Dermis microvascular lymphatic vessel endothelial cell (primary cell): ENCODE data around the gene ZNF536. TPM values are rescaled to one million over a fixed set of nuclear protein-coding genes. Genes with fewer than 3 reads are reported as not detected.
"Not testable (repeated sequence)": the region's sequence is repeated elsewhere in the genome, so short reads cannot be mapped to it uniquely, and the experiment has no call there.

Source experiments
- DNase-seq, 2 donors: peaks; one replicate each; pipeline versions ENCODE4 v3.0.0 to v3.0.0-alpha.2; 2010; ENCODE audit warnings: low read depth in 2 of 2
- total RNA-seq: library from RNA; depleted of rRNA; stranded (reverse); fragments of >200 nt; gene quantifications from 2 replicates; pipeline ENCODE4 v1.2.1, GENCODE V29; 2014

ZNF536 gene
- total RNA-seq, 1 donor from 2014 or later, result not detected

DNA sequence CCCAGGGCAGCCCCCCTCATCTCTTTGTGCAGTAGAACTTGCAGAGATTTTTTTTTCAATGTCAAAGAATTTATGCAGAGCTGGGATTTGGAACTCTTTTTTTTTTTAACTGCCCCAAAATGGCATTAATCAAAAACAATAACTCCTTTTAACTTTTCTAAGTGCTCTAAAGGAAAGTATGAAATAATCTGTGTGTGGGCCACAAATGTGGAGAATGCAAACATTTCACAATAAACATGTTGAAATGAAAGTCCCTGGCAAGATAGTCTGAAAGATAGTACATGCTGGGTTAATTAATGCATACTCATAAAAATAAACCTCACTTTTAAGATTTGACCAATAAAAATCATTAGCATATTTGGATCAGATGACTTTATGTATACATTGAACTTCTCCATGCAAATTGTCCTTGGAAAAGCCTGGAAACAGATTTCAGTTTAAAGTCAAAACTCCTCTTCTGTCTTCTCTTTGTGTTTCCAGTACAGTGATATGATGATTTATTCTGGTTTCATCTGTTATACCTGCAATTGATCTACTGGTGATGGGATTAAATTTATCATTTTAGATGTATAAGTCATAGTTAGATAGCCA lies 30.5 kb upstream of the ZNF536 start:
- no peak for DNase-seq

- DNase-seq, result no peak
Observed at GRCh38 chr19:30342901-30343300, 29.3 kb upstream of the ZNF536 start.

GRCh38 chr19:30344446-30345425 lies 27.4 kb upstream of the ZNF536 start:
- no peak for DNase-seq

DNA sequence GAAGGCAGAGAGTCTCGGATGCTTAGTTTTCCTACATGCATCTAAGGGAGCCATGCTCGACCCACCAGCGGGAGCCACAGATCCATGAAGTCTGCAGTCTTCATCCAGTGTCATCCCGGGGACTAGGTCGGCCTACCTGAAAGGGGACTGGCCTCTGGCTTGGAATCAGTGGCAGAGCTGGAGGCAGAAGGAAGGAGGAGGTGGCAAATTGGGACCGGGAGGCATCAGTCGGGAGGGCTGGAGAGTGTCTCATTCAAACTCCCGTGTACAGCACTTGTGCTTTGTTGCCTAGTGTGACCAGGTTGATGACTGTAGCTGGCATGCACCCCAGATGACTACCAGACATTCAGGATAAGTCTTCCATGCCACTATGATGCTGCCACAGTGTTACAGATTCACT lies 26.5 kb upstream of the ZNF536 start:
- no peak for DNase-seq

DNA sequence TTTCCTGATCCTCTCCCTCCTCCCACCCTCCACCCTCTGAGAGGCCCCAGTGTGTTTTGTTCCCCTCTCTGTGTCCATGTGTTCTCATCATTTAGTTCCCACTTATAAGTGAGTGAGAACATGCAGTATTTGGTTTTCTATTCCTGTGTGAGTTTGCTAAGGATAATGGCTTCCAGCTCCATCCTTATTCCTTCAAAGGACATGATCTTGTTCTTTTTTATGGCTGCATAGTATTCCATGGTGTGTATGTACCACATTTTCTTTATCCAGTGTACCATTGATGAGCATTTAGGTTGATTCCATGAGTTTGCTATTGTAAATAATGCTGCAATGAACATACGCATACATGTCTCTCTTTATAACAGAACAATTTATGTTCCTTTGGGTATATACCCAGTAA lies 25.7 kb upstream of the ZNF536 start:
- not testable (repeated sequence) for DNase-seq

DNA sequence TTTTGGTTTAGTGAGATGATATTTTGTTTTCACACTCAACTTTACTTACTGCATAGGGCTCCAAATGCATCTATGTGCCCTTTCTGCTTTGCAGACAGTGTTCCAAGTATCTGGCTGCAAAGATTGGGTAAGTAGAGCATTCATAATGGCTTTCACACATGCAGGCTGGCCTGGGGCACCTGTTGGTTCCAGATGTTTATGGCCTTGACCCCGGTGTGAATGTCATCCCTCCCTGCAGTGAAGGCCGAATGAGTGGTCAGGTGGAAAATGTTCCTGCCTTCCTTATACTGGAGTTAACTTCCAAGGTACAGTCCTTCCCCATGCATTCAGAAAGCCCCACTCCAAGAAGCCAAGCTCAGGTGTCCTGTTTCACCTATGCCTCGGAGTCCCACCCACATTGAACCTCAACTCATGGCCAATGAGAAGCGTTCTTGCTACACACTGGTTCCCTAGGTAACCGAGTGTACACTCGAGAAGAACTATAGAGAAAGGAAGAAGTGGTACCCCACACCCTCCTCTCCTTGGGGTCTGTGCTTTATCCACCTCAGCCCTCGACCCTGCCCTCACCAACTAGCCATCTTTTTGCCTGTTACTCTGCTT lies 23.0 kb upstream of the ZNF536 start:
- DNase-seq, result no peak

- DNase-seq, result no peak
Observed at GRCh38 chr19:30350692-30351663, 21.2 kb upstream of the ZNF536 start.

DNA sequence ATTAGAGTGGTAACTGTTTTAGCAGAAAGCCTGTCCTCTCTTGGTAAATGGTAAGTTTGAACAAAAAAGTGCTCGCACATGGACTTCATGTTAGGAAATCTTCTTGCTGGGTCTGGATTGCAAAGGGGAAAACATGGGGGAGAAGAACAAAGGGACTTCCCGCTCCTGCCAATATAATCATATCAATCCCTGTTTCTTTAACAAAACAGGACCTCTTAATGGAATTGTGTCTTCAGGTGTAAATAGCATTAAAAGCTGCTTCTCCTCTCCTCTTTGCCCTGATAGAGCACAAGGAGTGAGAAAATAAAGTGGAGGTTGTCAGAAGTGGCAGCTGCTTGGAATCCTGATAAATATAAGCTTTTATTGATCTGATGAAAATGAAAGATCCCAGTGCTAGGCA lies 20.4 kb upstream of the ZNF536 start:
- DNase-seq, result no peak

DNA sequence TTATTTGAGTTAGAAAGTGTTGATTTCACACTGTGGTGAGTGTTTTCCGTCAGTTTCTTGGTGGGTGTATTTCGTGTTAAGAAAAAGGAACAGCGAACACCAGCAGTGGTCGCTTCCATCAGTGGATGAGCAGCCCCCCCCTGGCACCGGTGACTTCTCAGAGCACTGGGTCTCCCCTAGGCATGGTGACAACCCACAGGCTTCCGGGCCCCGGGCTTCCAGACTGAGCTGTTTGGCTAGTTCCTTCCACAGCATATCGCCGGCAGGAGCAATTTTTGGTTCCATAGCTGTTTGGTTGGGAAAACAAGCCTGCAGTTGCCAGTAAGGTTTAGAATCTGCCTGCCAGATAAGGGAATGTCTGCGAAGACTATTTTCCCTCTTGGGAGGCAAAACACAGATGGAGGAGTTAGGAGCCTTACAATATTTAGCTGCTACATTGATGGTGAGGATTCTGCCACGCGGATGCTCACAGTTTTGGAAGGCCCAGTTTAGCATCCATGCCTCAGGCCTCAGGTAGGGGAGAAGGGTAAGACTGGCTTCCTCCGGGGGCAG lies 18.7 kb upstream of the ZNF536 start:
- no peak for DNase-seq

GRCh38 chr19:30355586-30355985 lies 16.6 kb upstream of the ZNF536 start:
- no peak for DNase-seq

GRCh38 chr19:30356951-30357579 lies 15.1 kb upstream of the ZNF536 start:
- DNase-seq, result no peak

- no peak for DNase-seq
Observed at GRCh38 chr19:30357580-30357954, 14.6 kb upstream of the ZNF536 start.

- DNase-seq, result no peak
Observed at GRCh38 chr19:30358319-30358718, 13.9 kb upstream of the ZNF536 start.

DNA sequence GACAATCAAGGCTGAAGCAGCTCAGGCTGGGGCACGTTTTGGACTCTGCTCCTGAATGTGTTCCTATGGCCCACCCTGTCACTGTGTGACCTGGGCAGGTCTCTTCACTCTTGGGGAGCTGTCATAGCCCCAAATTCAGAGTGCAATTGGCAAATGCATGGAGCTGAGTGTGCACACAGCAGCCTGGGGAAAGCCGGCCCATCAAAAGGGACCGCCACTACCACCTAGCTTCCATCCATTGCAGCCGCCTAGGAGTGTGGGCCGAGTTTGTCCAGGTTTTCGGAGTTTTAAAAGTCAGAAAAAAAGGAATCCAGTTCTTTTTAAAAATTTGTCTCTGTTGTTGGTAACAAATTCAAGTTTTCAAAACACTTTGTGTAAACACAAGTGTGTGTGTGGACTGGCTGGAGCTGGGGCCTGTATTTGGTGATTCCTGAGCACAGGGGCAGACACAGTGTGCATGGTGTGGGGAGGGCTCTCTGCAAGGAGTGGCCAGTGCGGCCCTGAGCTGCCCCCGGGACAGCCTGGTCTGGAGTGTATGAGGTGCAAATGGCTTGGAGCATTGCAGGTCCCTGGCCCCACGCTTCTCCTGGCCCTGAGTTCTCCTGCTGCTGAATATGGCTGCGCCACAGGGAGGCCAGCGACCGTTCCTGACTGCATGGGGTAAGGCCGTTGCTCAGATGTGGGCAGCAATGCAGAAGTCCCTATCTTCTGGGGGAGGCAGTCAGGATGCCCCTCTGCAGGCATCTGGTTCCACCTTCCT lies 13.2 kb upstream of the ZNF536 start:
- no peak for DNase-seq

DNA sequence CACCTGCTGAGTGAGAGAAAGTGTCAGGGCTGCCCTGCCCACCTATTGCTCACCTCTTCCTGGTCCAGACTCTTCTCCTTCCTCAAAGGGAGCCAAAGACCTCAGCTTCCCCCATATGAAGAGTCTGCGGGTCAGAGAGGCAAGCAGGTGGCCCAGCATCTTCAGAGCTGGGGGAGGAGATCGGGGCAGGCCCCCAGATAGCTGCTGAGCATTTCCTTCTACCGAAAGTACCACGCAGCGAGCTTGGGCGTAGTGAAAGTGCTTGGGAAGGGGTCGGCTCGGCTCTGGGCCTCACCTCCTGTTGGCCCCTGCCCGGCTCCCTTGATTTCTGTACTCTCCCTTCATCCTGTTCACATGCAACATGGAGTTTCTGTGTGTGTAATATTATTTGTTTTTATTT lies 12.2 kb upstream of the ZNF536 start:
- no peak for DNase-seq

- peak in 1 of 2 donors; percentile 7 for DNase-seq
Observed at GRCh38 chr19:30360376-30361106, 11.6 kb upstream of the ZNF536 start.

DNA sequence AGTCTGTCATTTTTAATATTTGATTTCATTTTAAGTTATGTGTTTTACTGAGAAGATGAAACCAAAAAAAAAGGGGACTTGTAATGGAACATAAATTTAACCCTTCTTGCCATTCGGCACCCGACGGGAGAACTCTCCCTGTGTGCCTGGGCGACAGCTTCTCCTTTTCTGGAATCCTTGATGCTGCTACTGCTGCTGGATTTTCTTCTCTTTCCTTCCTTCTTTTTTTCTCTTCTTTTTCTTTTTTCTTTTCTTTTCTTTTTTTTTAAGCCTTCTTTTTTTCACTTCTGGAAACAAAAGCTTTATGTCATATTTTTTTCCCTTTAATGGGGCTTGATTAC lies 11.1 kb upstream of the ZNF536 start:
- DNase-seq, result no peak

DNA sequence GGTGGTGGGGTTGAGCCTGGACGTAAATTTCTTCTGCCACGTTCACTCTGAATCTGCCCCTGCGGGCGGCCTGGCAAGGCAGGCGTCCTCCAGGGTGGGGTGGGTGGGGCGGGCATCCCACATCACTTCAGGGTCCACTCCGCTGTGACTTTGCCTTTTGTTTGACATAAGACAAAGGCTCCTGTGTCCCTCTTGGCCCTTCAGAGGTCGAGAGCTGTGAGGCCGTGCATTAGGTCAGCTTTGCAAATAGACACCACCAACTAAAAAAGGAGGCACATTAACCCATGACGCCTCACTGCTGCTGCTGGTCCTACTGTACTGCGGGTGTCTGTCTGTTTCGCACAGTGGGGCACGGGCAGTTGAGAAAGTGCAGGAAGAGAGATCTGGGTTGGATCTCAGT lies 10.5 kb upstream of the ZNF536 start:
- DNase-seq, result no peak

- no peak for DNase-seq
Observed at GRCh38 chr19:30362156-30362754, 9.9 kb upstream of the ZNF536 start.
